ENCODE measurements around the gene ATG16L2. TPM values are rescaled to one million over a fixed set of nuclear protein-coding genes. Genes with fewer than 3 reads are reported as not detected.
"Not testable (repeated sequence)": the region's sequence is repeated elsewhere in the genome, so short reads cannot be mapped to it uniquely, and the experiment has no call there.

ATG16L2 gene
- total and polyA plus RNA-seq, 4 experiments from 2014 or later, result 13.2 to 202 (median 109) TPM

DNA sequence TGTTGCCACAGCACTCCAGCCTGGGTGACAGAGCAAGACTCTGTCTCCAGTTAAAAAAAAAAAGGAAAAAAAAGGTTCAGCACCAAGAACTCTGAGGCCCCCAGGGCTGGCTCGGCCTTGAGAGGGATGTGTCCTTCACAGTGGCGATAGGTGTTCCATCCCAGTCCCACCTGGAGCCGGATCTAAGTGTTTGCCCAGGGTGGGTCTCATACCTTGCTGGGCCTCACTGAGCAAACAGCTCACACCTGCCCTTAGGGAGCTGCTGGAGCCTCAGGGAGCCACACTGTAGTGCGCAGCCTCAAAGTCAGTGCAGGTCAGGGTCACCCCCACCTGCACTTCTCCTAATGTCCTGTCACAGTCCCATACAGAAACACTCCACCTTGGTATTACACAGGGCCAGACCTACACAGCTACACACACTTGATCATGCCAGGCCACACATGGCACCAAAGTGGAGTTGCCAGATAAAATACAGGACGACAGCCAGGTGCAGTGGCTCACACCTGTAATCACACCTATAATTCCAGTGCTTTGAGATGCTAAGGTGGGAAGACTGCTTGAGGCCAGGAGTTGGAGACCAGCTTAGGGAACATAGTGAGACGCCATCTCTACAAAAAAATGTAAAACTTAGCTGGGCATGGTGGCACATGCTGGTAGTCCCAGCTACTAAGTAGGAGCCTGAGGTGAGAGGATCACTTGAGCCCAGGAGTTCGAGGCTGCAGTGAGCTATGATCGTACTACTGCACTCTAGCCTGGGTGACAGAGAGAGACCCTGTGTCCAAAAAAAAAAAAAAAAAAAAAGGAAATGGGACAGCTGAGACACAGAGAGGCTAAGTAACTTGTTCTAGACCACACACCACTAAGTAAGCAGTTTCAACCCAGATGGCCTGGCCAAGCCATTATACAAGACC, 27.7 kb upstream of the ATG16L2 start:
- intact Hi-C loops (cut with micrococcal nuclease), result no loop called here
- H3K27ac ChIP-seq (ENCODE audit: low read depth, low read length), result no peak overlapping the region
- peaks cover 9% of the 10 kb centered on the region for H3K4me1 ChIP-seq (ENCODE audit: insufficient read depth, low read length)
- CTCF ChIA-PET (ENCODE audit: partially characterized antibody), result interaction anchor here (0.7 to 1.2 kb wide), 3 partner anchors 26 to 100 kb away, joined by 3 to 4 read pairs (median 3); no protein-coding TSS in a partner anchor
- H3K4me1 Mint-ChIP-seq, result peaks cover 6 to 16% (median 11%) of the 10 kb centered on the region in 4 donors
- no peaks in the 10 kb centered on the region for H3K36me3 ChIP-seq (ENCODE audit: insufficient read depth, low read length)
- H3K36me3 Mint-ChIP-seq, result no peaks in the 10 kb centered on the region
- H3K9me3 Mint-ChIP-seq, result peaks cover 0 to 3% (median 0%) of the 10 kb centered on the region in 8 donors
- H3K27me3 Mint-ChIP-seq, result no peaks in the 10 kb centered on the region
- H3K27me3 ChIP-seq (ENCODE audit: insufficient read depth, low read length), result no peaks in the 10 kb centered on the region
- no peak overlapping the region for H3K4me3 Mint-ChIP-seq
- no peak overlapping the region for H3K4me3 ChIP-seq (ENCODE audit: low read length in 2 of 2)
- no peak overlapping the region for H3K27ac Mint-ChIP-seq
- H3K9me3 ChIP-seq (ENCODE audit: control insufficient read depth in 1 of 2, low read length in 2 of 2), result no peaks in the 10 kb centered on the region
- DNase-seq, result no peak
- POLR2A ChIA-PET (ENCODE audit: partially characterized antibody), result interaction anchor here (0.6 kb wide), 1 partner anchor 64 kb away, joined by 3 read pairs; no protein-coding TSS in a partner anchor

DNA sequence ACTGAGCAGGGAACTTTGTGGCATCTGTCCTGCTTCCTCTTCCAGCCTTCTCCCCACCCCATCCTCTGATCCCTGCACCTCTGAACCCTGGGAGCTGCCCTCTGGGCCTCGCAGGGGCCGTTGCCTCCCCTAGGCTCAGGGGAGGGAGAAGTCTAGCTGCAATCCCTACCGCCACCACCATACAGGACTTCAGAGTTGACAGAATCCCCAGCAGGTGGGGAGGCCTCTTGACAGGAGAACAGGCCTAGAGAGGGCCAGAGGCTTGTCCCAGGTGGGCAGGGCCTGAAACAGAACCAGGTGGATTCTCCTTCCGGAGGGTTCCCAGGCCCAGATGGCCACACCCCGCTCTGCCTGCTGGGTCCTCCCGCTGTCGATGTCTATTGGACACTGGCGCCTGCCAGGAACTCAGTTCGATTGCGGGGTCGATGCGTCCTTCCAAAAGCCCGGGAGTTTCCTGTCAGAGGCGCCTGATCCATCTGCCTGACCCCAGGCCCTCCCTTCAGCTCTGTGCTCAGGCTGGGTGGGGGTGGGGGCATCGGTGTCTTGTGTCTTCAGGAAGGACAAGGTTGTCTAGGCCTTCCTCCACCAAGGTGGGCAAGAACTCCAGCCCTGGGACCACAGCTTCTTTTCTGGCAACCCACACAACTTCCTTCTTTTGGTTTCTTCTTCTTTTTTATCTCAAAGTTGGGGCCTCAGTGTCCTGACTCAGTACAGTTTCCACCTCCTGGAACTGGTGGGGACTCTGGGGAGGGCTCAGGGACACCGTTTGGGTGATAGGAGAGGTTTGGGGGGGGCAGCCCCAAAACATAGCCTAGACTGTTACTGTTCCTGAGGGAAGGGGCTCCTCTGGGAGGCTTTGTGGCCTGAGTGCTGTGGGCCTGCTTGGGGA, 26.8 kb upstream of the ATG16L2 start:
- Histone ChIP-seq H3K36me3 (ENCODE audit: insufficient read depth, low read length) (no peaks in the 10 kb centered on the region), H3K27ac (ENCODE audit: low read depth, low read length) (no peak overlapping the region), H3K9me3 (ENCODE audit: control insufficient read depth in 1 of 2, low read length in 2 of 2) (no peaks in the 10 kb centered on the region), H3K4me1 (ENCODE audit: insufficient read depth, low read length) (peaks cover 7% of the 10 kb centered on the region), H3K4me3 (ENCODE audit: low read length in 2 of 2) (no peak overlapping the region), H3K27me3 (ENCODE audit: insufficient read depth, low read length) (no peaks in the 10 kb centered on the region)
- ChIA-PET POLR2A (ENCODE audit: partially characterized antibody) (interaction anchor here (0.6 kb wide), 1 partner anchor 65 kb away, joined by 3 read pairs; no protein-coding TSS in a partner anchor), CTCF (ENCODE audit: partially characterized antibody) (interaction anchor here (1.1 to 1.2 kb wide), 2 partner anchors 62 to 101 kb away, joined by 3 to 4 read pairs; no protein-coding TSS in a partner anchor)
- Mint-ChIP-seq H3K4me1 (peaks cover 2 to 12% (median 7%) of the 10 kb centered on the region in 4 donors), H3K9me3 (peaks cover 0 to 1% (median 0%) of the 10 kb centered on the region in 8 donors), H3K36me3 (no peaks in the 10 kb centered on the region), H3K4me3 (no peak overlapping the region), H3K27ac (no peak overlapping the region), H3K27me3 (no peaks in the 10 kb centered on the region)
- intact Hi-C loops (cut with micrococcal nuclease), result no loop called here
- DNase-seq, result no peak

DNA sequence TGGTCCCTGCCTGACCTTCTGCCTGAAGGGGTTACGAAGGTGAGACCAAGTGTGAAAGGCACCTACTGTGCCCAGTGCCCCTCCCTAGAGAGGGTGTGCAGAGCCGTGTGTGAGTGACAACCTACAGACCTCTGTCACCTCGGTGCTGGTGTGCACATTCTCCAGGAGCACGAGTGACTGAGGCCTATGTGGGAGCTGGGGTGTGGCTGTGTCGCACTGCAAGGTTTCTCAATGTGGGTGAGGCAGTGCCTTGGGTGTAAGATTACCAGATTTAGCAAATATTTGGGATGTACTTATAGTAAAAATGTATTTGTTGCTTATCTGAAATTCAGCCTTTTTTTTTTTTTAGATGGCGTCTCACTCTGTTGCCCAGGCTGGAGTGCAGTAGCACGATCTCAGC, 26.0 kb upstream of the ATG16L2 start:
- Mint-ChIP-seq H3K27me3 (no peaks in the 10 kb centered on the region), H3K27ac (peak overlapping the region in 3 of 7 donors; percentile 17 to 57 (median 30)), H3K9me3 (no peaks in the 10 kb centered on the region), H3K4me1 (peaks cover 5 to 15% (median 10%) of the 10 kb centered on the region in 4 donors), H3K4me3 (no peak overlapping the region), H3K36me3 (no peaks in the 10 kb centered on the region)
- Histone ChIP-seq H3K4me1 (ENCODE audit: insufficient read depth, low read length) (peaks cover 11% of the 10 kb centered on the region), H3K9me3 (ENCODE audit: control insufficient read depth in 1 of 2, low read length in 2 of 2) (no peaks in the 10 kb centered on the region), H3K4me3 (ENCODE audit: low read length in 2 of 2) (no peak overlapping the region), H3K27ac (ENCODE audit: low read depth, low read length) (no peak overlapping the region), H3K36me3 (ENCODE audit: insufficient read depth, low read length) (no peaks in the 10 kb centered on the region), H3K27me3 (ENCODE audit: insufficient read depth, low read length) (no peaks in the 10 kb centered on the region)
- ChIA-PET POLR2A (ENCODE audit: partially characterized antibody) (no interaction called here), CTCF (ENCODE audit: partially characterized antibody) (no interaction called here)
- intact Hi-C loops (cut with micrococcal nuclease), result no loop called here
- DNase-seq, result no peak

DNA sequence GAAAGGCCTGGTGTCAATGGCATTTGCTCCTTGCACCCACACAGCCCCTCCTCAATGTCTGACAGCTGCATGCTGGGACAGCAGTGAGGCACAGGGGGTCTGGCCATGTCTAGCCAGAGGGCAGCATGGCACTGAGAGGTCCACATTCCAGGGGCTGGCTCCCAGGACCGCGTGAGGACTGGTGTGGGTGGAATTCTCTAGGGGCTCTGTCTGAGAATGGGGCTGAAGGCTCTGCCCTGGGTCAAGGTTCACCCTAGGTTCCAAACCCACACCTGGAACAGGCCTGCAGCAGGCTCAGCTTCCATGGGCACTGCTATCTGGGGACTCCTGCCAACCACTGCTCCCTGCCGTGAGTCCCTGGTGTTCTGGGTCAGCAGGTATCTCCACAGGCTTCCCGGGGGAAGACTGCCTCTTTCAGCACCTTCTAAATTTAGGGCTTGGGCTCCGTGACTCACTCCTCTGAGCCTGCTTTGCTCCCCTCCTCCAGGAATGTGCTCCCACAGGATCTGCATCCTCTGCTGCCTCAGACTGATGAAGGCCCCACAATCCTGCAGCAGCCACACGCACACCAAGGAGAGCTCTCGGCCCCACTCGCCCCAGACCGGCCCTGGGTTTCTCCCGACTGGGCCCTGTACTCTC, 24.6 kb upstream of the ATG16L2 start:
- Mint-ChIP-seq H3K4me1 (peaks cover 13 to 28% (median 20%) of the 10 kb centered on the region in 4 donors), H3K27me3 (no peaks in the 10 kb centered on the region), H3K36me3 (peaks cover 0 to 4% of the 10 kb centered on the region in 2 donors), H3K27ac (peak overlapping the region in 1 of 7 donors; percentile 18), H3K9me3 (no peaks in the 10 kb centered on the region), H3K4me3 (no peak overlapping the region)
- Histone ChIP-seq H3K27me3 (ENCODE audit: insufficient read depth, low read length) (no peaks in the 10 kb centered on the region), H3K9me3 (ENCODE audit: control insufficient read depth in 1 of 2, low read length in 2 of 2) (no peaks in the 10 kb centered on the region), H3K27ac (ENCODE audit: low read depth, low read length) (no peak overlapping the region), H3K4me3 (ENCODE audit: low read length in 2 of 2) (no peak overlapping the region), H3K4me1 (ENCODE audit: insufficient read depth, low read length) (peaks cover 21% of the 10 kb centered on the region), H3K36me3 (ENCODE audit: insufficient read depth, low read length) (no peaks in the 10 kb centered on the region)
- POLR2A ChIA-PET (ENCODE audit: partially characterized antibody), result interaction anchor here (0.9 to 1.1 kb wide), 4 partner anchors 8 to 60 kb away, joined by 3 to 4 read pairs (median 3); no protein-coding TSS in a partner anchor
- intact Hi-C loops (cut with micrococcal nuclease), result loop anchor here (5.0 kb wide), 2 partner anchors 107 to 1703 kb away; partner anchors contain the start of gene LIPT2
- CTCF ChIA-PET (ENCODE audit: partially characterized antibody), result interaction anchor here (0.7 to 0.8 kb wide), 2 partner anchors 23 to 65 kb away, joined by 3 read pairs; no protein-coding TSS in a partner anchor
- no peak for DNase-seq

DNA sequence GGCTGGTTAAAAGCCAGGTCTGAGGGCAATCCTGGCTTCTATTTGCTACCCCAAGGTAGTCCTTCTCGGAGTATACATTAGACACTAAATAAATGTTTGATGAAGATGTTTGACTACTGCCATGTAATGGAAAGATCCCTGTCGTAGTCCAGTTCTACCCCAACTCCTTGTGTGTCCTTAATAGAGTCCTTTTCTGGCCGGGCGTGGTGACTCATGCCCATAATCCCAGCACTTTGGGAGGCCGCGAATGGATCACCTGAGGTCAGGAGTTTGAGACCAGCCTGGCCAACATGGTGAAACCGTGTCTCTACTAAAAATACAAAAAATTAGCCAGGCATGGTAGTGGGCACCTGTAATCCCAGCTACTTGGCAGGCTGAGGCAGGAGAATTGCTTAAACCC, 23.0 kb upstream of the ATG16L2 start:
- H3K27ac ChIP-seq (ENCODE audit: low read depth, low read length); H3K36me3 ChIP-seq (ENCODE audit: insufficient read depth, low read length); H3K4me3 ChIP-seq (ENCODE audit: low read length in 2 of 2); H3K9me3 ChIP-seq (ENCODE audit: control insufficient read depth in 1 of 2, low read length in 2 of 2); H3K36me3 Mint-ChIP-seq; H3K27me3 Mint-ChIP-seq; DNase-seq; H3K9me3 Mint-ChIP-seq; POLR2A ChIA-PET (ENCODE audit: partially characterized antibody); H3K27me3 ChIP-seq (ENCODE audit: insufficient read depth, low read length): not testable (repeated sequence)
- peak overlapping the region in 1 of 8 donors; percentile 20 for H3K4me3 Mint-ChIP-seq
- H3K4me1 Mint-ChIP-seq, result peaks cover 13 to 30% (median 23%) of the 10 kb centered on the region in 4 donors
- CTCF ChIA-PET (ENCODE audit: partially characterized antibody), result interaction anchor here (2.1 to 5.3 kb wide), 2 partner anchors 65 to 387 kb away, joined by 9 to 194 read pairs; no protein-coding TSS in a partner anchor
- peaks cover 23% of the 10 kb centered on the region for H3K4me1 ChIP-seq (ENCODE audit: insufficient read depth, low read length)
- intact Hi-C loops (cut with micrococcal nuclease), result loop anchor here (5.0 kb wide), 2 partner anchors 109 to 1701 kb away; partner anchors contain the start of gene LIPT2
- peak overlapping the region in 1 of 7 donors; percentile 31 for H3K27ac Mint-ChIP-seq

DNA sequence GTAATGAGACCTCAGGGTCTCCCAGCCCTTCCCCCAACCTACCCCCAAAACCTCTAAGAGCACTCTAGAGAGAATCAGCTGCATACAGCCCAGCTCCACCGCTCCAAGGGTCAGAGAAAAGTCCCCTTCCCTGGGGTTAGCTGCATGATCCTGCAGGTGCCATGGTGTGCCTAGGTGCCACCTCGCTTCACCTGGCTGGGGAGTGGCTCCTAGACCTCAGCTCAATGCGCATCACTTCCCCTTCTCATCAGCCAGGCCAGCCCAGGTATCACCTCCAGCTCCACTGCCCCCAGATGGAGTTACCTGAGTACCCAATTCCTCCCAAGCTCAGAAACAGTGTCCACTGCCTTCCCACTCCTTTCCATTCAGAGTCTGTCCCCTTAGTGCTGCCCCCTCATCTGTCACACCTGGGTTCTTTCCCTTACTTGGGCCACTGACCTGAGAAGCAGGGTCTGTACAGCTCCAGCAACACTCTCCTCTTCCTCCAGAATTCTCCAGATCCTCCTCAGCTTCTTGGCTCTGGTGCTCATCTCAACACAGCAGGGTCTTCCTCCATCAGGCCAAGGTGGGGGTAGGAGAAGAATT, 21.7 kb upstream of the ATG16L2 start:
- Mint-ChIP-seq H3K27me3 (no peaks in the 10 kb centered on the region), H3K4me3 (peak overlapping the region in 6 of 8 donors; percentile 1 to 98 (median 73)), H3K4me1 (peaks cover 13 to 30% (median 23%) of the 10 kb centered on the region in 4 donors), H3K9me3 (no peaks in the 10 kb centered on the region), H3K36me3 (peaks cover 0 to 4% of the 10 kb centered on the region in 2 donors), H3K27ac (peak overlapping the region; percentile 41 to 100 (median 100))
- POLR2A ChIA-PET (ENCODE audit: partially characterized antibody), result interaction anchor here (0.8 to 3.7 kb wide), 12 partner anchors 11 to 108 kb away, joined by 3 to 45 read pairs (median 5); partner anchors contain the start of gene ATG16L2
- peak overlapping the region; percentile 97 for H3K27ac ChIP-seq (ENCODE audit: low read depth, low read length)
- H3K4me1 ChIP-seq (ENCODE audit: insufficient read depth, low read length), result peaks cover 23% of the 10 kb centered on the region
- no peaks in the 10 kb centered on the region for H3K36me3 ChIP-seq (ENCODE audit: insufficient read depth, low read length)
- no peak for DNase-seq
- CTCF ChIA-PET (ENCODE audit: partially characterized antibody), result interaction anchor here (0.7 to 5.3 kb wide), 20 partner anchors 11 to 463 kb away, joined by 3 to 194 read pairs (median 6); partner anchors contain the start of genes ATG16L2 and FCHSD2
- H3K9me3 ChIP-seq (ENCODE audit: control insufficient read depth in 1 of 2, low read length in 2 of 2), result no peaks in the 10 kb centered on the region
- H3K4me3 ChIP-seq (ENCODE audit: low read length in 2 of 2), result no peak overlapping the region
- H3K27me3 ChIP-seq (ENCODE audit: insufficient read depth, low read length), result no peaks in the 10 kb centered on the region
- intact Hi-C loops (cut with micrococcal nuclease), result loop anchor here (1.0 to 5.0 kb wide), 7 partner anchors 10 to 1700 kb away; partner anchors contain the start of genes ARAP1, ATG16L2 and LIPT2

All from CD4-positive, alpha-beta memory T cell (primary cell).